GM20000 (cell line): ENCODE data around the gene SPOCK1.

Experiments
- DNase-seq: peaks from one replicate; pipeline ENCODE4 v3.0.0; 2012; ENCODE audit warnings: low spot score
- TF ChIP-seq, protein P1 (sequence below): IDR thresholded peaks from 2 replicates; pipeline ENCODE4 v1.5.1; 2012; ENCODE audit warnings: mild to moderate bottlenecking, control low read depth; ENCODE audit errors: extremely low read depth, missing control alignments

SPOCK1 gene

DNA sequence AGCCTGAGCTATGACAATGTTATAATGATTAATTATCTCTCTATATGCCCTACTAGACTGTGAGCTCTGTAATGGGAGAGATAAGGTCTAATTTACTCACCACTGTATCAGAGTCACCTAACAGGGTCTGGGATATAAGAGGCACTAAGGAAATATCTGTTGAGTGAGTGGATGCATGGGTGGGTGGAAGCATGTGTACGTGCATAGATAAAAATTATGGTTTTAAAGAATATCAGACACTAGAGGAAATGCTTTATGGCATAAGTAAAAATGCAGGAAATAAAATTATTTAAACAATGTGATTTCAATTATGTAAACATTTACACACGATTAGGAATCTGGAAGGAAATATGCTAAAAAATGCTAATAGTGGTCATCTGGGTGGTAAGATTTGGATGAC is 137.8 kb downstream of the SPOCK1 start:
- DNase-seq, result no peak
- TF ChIP-seq, protein P1, sequence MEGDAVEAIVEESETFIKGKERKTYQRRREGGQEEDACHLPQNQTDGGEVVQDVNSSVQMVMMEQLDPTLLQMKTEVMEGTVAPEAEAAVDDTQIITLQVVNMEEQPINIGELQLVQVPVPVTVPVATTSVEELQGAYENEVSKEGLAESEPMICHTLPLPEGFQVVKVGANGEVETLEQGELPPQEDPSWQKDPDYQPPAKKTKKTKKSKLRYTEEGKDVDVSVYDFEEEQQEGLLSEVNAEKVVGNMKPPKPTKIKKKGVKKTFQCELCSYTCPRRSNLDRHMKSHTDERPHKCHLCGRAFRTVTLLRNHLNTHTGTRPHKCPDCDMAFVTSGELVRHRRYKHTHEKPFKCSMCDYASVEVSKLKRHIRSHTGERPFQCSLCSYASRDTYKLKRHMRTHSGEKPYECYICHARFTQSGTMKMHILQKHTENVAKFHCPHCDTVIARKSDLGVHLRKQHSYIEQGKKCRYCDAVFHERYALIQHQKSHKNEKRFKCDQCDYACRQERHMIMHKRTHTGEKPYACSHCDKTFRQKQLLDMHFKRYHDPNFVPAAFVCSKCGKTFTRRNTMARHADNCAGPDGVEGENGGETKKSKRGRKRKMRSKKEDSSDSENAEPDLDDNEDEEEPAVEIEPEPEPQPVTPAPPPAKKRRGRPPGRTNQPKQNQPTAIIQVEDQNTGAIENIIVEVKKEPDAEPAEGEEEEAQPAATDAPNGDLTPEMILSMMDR, result no peak

DNA sequence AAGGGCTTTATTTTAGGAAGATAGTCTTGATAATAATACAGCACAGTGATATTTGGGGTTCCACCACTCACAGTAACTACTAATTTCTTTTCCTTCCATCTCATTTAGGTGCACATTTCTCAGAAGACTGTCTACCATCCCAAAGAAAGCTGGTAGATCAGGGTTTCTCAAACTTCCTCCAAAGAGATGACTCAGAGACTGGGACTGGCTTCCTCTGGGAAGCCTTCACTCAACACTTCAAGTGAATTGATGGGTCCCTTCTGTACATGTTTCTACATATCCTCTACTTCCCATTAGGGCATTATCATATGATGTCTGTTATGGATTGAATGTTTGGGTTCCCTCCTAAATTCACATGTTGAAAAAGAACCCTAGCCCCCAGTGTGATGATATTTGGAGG is 138.5 kb downstream of the SPOCK1 start:
- no peak for DNase-seq
- TF ChIP-seq, protein P1, result no peak

DNA sequence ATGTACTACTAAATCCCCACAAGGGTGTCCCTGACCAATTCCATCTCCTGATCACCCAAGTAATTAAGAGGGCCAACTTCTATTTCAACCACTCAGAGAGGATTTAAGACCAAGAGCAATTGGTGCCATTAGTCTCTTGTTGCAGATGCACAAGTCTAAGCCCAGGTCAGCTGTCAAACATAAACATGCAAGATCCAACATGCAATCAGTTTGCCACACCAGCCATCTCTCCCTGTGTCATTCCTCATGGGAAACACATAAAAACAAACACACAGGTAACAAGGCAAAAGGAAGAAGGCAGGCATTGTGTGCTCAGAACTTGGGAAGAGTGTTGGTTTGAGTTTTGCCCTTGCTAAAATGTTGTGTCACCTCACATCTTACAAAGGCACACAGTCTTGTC is 139.2 kb downstream of the SPOCK1 start:
- no peak for DNase-seq
- TF ChIP-seq, protein P1, result no peak

DNA sequence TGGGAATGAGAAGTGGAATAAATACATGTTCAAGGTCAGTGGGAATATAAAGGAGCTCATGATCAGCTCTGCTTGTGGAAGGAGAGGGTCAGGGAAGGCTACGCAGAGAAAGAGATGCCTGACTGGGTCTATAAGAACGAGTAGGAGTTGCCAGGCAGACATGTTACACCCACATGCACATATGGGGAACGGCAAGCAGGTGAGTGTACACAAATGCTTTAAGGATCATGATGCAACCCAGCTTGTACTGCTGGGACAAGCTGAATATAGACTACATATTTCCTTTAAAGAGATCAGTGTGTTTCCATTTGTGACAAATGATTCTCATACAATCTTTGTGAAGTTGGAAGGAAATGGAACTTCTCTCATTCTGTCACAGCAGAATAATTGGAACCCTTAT is 141.7 kb downstream of the SPOCK1 start:
- DNase-seq, result no peak
- TF ChIP-seq, protein P1, result no peak

DNA sequence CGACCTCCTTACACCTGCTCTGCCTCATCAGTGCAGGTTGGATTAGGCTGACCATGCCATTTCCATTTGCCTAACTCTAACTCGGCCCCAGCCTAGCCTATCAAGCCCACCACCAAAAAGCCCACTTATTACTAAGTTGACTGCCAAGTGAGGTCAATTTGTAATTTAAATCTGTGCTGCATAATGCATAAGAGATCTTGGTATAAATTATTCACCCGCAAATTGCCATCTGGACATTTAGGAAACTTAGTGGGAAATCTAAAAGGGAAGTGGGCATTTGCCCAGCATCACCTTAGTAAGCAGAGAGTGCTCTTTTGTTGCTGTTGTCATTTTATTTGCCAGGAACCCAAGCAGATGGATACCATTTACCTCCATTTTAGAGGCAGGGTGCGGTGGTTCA is 143.0 kb downstream of the SPOCK1 start:
- DNase-seq, result no peak
- TF ChIP-seq, protein P1, result no peak

DNA sequence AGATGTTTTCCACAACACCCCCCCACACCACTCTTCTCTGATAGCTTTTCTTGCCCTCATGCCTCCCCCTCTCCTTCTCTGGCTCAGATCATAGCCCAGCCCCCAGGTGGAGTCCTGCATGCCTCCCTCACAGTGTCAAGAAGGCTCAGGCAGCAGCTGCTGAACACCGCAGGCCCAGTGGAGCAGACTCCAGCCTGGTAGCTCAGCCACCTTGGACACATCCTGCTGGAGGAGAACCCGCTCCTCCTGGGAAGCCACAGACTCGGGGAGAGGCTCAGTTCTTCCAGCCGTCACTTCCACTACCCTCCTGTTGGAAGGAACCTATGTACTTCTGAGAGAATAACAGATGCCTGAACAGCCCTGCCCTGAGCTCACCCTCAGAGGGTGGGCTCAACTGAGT is 143.4 kb downstream of the SPOCK1 start:
- no peak for DNase-seq
- TF ChIP-seq, protein P1, result no peak

DNA sequence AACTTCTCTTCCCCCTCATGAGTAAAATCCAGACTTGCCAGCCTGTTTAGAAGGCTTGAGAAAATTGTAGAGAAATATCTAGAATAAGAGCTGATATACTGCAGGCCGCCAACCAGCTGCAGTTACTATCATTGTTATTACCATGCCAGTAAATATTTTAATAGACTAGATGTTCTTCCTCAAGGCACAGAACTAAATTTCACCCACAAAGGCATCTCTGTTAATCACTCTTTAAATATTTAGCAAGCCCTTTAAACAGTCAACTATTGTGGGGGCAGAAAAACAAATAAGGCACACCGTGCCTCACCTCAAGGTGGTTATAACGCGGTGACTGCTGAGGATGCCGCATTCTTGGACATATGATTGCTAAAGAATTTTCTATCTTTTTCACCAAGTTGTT is 147.0 kb downstream of the SPOCK1 start:
- DNase-seq, result no peak
- TF ChIP-seq, protein P1, result no peak

DNA sequence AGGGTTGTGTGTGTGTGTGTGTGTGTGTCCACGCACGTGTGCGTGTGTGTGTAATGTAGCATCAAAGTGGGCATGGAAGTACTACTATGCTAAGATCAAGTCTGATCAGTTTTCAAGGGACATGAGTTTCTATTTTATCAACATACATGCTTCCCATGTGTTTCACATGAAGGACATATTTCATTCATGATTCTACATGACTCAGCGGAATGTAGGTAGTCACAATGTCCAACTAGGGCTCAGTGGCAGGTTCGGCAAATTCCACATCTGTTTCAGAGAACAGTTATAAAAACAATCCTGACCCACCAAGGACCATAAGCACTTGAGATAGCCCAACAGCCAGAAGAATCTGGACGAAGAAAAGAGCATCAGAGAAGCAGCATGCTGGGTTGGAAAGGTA is 148.3 kb downstream of the SPOCK1 start:
- no peak for DNase-seq
- TF ChIP-seq, protein P1, result no peak
